ENCODE measurements around the gene CCNL1. TPM values are rescaled to one million over a fixed set of nuclear protein-coding genes. Genes with fewer than 3 reads are reported as not detected.
"Not testable (repeated sequence)": the region's sequence is repeated elsewhere in the genome, so short reads cannot be mapped to it uniquely, and the experiment has no call there.

The CCNL1 gene
- total RNA-seq, 1 donor from 2014 or later, result 133 TPM

DNA sequence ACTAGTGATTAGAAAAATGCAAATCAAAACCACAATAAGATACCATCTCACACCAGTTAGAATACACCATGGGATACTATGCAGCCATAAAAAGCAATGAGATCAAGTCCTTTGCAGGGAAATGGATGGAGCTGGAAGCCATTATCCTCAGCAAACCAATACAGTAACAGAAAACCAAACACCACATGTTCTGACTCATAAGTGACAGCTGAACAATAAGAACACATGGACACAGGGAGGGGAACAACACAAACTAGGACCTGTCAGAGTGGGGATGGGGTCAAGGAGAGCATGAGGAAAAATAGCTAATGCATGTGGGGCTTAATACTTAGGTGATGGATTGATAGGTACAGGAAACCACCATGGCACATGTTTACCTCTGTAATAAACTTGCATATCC lies 36.0 kb upstream of the CCNL1 start:
- H3K27ac ChIP-seq, result no peak overlapping the region
- no peaks in the 10 kb centered on the region for H3K9me3 ChIP-seq
- TF ChIP-seq CTCF (IDR thresholded peaks at IDR 0.05), result no peak
- H3K4me3 ChIP-seq, result no peak overlapping the region
- no peak for DNase-seq
- intact Hi-C loops (cut with DNase I), result no loop called here
- H3K27me3 ChIP-seq (ENCODE audit: low read depth), result no peaks in the 10 kb centered on the region
- no peaks in the 10 kb centered on the region for H3K36me3 ChIP-seq
- no peak for ATAC-seq
- H3K4me1 ChIP-seq, result no peaks in the 10 kb centered on the region

GRCh38 chr3:157191149-157191548 lies 31.2 kb upstream of the CCNL1 start:
- H3K36me3 ChIP-seq; H3K4me1 ChIP-seq; DNase-seq; H3K27me3 ChIP-seq (ENCODE audit: low read depth); intact Hi-C loops (cut with DNase I); ATAC-seq; H3K27ac ChIP-seq; H3K4me3 ChIP-seq: not testable (repeated sequence)
- H3K9me3 ChIP-seq, result peaks cover 18% of the 10 kb centered on the region

DNA sequence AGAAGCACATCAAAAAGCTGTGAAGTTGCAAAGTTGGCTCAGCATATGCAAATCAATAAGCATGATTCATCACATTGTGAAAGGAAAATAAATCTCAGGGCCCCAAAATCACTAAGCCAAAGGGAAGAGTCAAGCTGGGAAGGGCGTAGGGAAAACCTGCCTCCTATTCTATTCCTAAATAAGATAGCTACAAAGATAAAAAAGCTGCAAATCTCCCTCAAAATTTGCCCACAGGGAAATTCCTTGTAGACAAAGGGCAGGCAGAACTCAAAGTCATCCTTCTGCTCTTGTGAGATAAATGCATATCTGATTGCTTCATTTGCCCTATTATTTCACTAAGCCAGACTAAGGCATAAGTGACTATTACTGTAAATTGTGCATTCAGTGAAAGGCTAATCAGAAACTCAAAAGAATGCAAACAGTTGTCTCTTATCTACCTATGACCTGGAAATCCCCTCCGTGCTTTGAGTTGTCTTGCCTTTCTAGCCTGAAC lies 30.5 kb upstream of the CCNL1 start:
- Histone ChIP-seq H3K36me3 (no peaks in the 10 kb centered on the region), H3K4me1 (no peaks in the 10 kb centered on the region), H3K27ac (no peak overlapping the region), H3K4me3 (no peak overlapping the region), H3K27me3 (ENCODE audit: low read depth) (no peaks in the 10 kb centered on the region), H3K9me3 (peaks cover 18% of the 10 kb centered on the region)
- intact Hi-C loops (cut with DNase I), result no loop called here
- ATAC-seq, result no peak
- no peak for DNase-seq
- TF ChIP-seq CTCF (IDR thresholded peaks at IDR 0.05), result no peak

GRCh38 chr3:157188391-157188790 lies 28.4 kb upstream of the CCNL1 start:
- intact Hi-C loops (cut with DNase I), result no loop called here
- H3K4me1 ChIP-seq, result no peaks in the 10 kb centered on the region
- no peak for DNase-seq

DNA sequence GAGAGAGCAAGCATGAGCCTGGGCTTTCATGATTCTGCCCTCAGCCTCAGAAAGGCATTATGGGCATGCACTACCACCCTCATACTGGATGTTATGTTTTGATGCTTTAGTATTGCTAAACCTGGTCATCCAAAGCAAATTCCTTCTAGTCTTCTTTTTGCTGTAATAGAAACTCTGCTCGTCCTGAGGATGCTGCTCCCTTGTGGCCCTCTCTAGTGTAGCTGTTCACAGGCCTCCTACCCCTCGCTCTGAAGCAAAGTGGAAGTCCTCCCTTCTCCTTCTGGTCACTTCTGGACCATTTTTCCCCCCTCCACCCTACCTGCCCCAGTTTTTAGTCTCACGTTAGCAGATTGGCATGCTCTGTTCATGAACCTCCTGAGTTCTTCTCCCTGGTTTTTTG lies 22.9 kb upstream of the CCNL1 start:
- DNase-seq (no peak), ATAC-seq (no peak)
- Histone ChIP-seq H3K27ac (no peak overlapping the region), H3K9me3 (peaks cover 2% of the 10 kb centered on the region), H3K27me3 (ENCODE audit: low read depth) (no peaks in the 10 kb centered on the region), H3K36me3 (no peaks in the 10 kb centered on the region), H3K4me1 (no peaks in the 10 kb centered on the region), H3K4me3 (no peak overlapping the region)
- no peak for TF ChIP-seq CTCF (IDR thresholded peaks at IDR 0.05)
- intact Hi-C loops (cut with DNase I), result no loop called here

More at GRCh38 chr3:157188391-157188790, 28.4 kb upstream of the CCNL1 start:
- no peaks in the 10 kb centered on the region for H3K27me3 ChIP-seq (ENCODE audit: low read depth)
- no peak for ATAC-seq
- H3K4me3 ChIP-seq, result no peak overlapping the region
- H3K9me3 ChIP-seq, result peaks cover 18% of the 10 kb centered on the region
- no peak overlapping the region for H3K27ac ChIP-seq
- no peaks in the 10 kb centered on the region for H3K36me3 ChIP-seq
- no peak for TF ChIP-seq CTCF (IDR thresholded peaks at IDR 0.05)

GRCh38 chr3:157180262-157180661 lies 20.3 kb upstream of the CCNL1 start:
- H3K4me1 ChIP-seq, result peaks cover 17% of the 10 kb centered on the region
- intact Hi-C loops (cut with DNase I), result no loop called here
- H3K27me3 ChIP-seq (ENCODE audit: low read depth), result no peaks in the 10 kb centered on the region
- TF ChIP-seq CTCF (IDR thresholded peaks at IDR 0.05), result no peak
- no peak overlapping the region for H3K27ac ChIP-seq
- DNase-seq (no peak), ATAC-seq (no peak)
- H3K36me3 ChIP-seq, result no peaks in the 10 kb centered on the region
- no peaks in the 10 kb centered on the region for H3K9me3 ChIP-seq
- H3K4me3 ChIP-seq, result no peak overlapping the region

All from lower lobe of right lung (tissue), 2 donors.